ENCODE data around the gene RIPOR3.
"Not testable (repeated sequence)": the region's sequence is repeated elsewhere in the genome, so short reads cannot be mapped to it uniquely, and the experiment has no call there.

The RIPOR3 gene

DNA sequence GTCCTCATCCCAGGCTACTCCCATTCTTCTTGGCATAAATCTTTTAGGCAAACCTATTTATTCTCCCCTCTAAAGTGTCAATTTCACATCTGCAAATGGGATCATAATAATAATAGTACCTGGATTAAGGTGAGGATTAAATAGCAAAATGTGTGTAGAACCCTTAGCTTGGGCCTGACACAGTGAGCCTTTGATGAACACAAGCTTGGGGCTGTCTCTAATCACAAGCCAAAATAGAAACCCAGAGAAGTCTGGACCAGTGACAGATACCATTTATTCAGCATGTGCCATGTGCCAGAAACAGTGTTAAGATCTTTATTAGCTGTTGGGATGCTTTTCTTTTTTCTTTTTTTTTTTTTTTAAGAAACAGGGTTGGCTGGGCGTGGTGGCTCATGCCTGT, 25.2 kb upstream of the RIPOR3 start:
- H3K27ac ChIP-seq, result no peak overlapping the region
- TF ChIP-seq, protein P1, sequence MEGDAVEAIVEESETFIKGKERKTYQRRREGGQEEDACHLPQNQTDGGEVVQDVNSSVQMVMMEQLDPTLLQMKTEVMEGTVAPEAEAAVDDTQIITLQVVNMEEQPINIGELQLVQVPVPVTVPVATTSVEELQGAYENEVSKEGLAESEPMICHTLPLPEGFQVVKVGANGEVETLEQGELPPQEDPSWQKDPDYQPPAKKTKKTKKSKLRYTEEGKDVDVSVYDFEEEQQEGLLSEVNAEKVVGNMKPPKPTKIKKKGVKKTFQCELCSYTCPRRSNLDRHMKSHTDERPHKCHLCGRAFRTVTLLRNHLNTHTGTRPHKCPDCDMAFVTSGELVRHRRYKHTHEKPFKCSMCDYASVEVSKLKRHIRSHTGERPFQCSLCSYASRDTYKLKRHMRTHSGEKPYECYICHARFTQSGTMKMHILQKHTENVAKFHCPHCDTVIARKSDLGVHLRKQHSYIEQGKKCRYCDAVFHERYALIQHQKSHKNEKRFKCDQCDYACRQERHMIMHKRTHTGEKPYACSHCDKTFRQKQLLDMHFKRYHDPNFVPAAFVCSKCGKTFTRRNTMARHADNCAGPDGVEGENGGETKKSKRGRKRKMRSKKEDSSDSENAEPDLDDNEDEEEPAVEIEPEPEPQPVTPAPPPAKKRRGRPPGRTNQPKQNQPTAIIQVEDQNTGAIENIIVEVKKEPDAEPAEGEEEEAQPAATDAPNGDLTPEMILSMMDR (IDR thresholded peaks at IDR 0.05), result no peak

DNA sequence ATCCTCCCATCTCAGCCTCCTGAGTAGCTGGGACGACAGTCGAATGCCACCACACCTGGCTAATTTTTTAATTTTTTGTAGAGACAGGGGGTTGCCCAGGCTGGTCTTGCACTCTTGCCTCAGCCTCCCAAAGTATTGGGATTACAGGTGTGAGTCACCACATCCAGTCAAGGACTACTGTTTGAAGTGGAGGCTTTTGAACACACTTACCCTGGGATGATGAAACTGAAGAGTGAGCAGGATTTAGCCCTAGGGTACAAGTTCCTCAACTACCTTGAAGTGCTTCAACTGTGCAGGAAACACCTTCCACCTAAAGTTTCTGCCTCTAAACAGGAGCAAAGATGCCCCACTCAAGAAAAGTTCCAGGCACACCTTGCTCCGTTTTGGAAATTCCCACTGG, 24.4 kb upstream of the RIPOR3 start:
- TF ChIP-seq ZFX (IDR thresholded peaks at IDR 0.05; ENCODE audit: borderline replicate concordance), result no peak
- TF ChIP-seq, protein P1 (IDR thresholded peaks at IDR 0.05), result no peak
- no peak overlapping the region for H3K27ac ChIP-seq

DNA sequence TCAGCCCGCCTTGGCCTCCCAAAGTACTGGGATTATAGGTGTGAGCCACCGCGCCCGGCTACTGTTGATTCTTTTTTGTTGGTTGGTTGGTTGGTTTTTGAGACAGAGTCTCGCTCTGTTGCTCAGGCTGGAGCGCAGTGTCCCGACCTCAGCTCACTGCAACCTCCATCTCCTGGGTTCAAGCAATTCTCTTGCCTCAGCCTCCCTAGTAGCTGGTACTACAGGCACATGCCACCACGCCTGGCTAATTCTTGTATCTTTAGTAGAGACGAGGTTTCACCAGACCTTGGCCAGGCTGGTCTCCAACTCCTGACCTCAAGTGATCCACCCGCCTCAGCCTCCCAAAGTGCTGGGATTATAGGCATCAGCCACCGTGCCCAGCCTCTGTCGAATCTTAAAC, 23.1 kb upstream of the RIPOR3 start:
- not testable (repeated sequence) for H3K27ac ChIP-seq

DNA sequence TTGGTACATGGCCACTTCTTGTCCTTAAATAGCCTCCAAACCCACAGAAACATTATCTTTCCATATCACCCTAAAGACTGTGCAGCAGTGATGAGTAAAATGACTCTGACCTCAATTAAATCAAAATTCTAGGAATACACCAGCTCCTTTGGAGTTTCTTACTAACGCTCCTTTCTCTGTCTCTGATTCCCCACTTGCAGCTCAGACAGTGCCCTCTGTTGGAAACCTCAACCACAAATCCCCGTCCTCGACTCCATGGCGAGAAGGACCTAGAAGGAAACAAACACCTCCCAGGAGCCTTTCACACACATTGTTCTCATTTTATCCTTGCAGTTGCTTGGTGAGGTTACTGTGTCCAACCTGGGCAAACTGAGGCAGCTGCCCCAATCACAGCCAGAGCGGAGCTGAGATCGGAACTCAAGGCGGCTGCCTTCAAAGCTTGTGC, 22.3 kb upstream of the RIPOR3 start:
- no peak overlapping the region for H3K27ac ChIP-seq
- TF ChIP-seq ZFX (IDR thresholded peaks at IDR 0.05; ENCODE audit: borderline replicate concordance), result no peak
- TF ChIP-seq, protein P1 (IDR thresholded peaks at IDR 0.05), result peak; percentile 42

DNA sequence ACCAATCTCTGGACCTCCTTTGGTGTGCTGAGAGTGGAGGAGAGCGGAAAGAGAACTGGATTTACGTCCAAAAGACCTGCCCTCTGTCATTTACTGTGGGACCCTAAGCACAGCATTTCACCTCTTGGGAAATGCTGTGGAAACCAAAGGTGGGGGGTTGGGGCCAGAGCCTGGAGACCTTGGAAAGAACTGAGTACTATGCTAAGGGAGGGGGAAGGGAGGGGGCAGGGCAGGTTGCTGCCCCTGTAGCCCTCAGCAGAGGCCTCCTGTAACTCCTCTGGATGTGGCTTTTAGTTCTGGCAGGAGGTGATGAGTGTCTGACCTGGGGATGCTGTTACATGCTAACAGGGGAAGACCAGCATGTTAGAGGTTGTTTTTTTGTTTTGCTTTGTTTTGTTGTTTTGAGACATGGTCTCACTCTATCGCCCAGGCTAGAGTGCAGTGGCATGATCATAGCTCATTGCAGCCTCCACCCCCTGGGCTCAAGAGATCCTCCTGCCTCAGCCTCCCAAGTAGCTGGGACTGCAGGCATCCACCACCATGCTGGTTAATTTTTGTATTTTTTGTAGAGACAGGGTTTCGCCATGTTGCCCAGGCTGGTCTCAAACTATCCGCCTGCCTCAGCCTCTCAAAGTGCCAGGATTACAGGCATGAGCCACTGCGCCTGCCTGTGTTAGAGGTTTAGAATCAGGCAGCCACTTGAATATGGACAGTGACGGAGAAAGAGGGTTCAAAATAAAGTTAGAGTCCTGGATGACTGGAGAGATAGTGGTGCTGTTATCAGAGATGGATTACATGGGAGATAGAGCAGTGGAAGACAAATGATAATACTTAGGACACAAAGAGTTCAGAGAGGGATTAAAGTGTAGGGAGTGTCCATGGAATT, 21.7 kb upstream of the RIPOR3 start:
- no peak overlapping the region for H3K27ac ChIP-seq
- TF ChIP-seq, protein P1 (IDR thresholded peaks at IDR 0.05), result no peak
- no peak for TF ChIP-seq ZFX (IDR thresholded peaks at IDR 0.05; ENCODE audit: borderline replicate concordance)

DNA sequence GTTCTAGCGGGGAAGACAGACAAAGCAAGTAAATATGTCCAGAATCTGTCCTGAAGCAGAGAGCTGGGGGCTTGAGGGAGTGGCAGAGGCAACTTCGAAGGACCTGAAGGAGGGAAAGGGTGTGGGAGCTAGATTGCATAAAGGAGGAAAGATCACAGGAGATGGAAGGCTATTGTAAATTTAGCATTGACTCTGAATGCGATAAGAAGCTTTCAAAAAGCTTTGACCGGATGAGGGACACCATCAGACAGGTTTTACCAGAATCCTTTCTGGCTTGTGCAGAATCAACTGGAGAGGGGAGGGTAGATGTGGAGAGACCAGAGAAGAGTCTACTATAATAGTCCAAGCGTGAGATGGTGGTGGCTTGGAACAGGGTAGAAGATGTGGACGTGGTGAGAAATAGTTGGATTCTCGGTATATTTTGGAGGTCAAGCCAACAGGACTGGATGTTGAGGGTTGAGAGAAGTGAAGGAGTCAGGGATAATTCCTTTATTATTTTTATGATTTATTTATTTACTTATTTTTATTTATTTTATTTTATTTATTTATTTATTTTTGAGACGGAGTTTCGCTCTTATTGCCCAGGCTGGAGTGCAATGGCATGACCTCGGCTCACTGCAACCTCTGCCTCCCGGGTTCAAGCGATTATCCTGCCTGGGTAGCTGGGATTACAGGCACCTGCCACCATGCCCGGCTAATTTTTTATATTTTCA, 19.9 kb upstream of the RIPOR3 start:
- no peak for TF ChIP-seq ZFX (IDR thresholded peaks at IDR 0.05; ENCODE audit: borderline replicate concordance)
- TF ChIP-seq, protein P1 (IDR thresholded peaks at IDR 0.05), result no peak

DNA sequence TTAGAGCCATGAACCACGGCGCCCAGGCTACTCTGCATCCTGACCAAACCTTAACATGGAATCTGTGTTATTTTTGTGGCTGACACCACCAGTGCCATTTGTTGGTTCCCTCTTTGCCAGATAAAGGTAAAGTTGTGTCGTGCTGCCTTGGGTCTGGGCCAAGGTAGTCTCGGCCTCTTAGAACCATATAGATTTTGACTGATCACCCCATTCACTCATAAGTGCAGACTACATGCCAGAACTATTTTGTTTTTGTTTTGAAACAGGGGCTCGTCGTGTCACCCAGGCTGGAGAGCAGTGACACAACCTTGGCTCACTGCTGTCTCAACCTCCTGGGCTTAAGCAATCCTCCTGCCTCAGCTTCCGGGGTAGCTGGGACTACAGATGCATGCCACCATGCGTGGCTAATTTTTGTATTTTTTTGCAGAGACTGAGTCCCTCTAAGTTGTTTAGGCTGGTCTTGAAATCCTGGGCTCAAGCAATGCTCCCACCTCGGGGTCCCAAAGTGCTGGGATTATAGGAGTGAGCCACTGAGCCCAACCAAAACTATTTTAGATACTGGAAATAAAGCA, 19.2 kb upstream of the RIPOR3 start:
- TF ChIP-seq, protein P1 (IDR thresholded peaks at IDR 0.05), result no peak
- TF ChIP-seq ZFX (IDR thresholded peaks at IDR 0.05; ENCODE audit: borderline replicate concordance), result no peak
- no peak overlapping the region for H3K27ac ChIP-seq

More for the DNA sequence above, 19.9 kb upstream of the RIPOR3 start:
- no peak overlapping the region for H3K27ac ChIP-seq

Measured in 22Rv1 (cell line).